ENCODE measurements around the gene CISD3.
"Not testable (repeated sequence)": the region's sequence is repeated elsewhere in the genome, so short reads cannot be mapped to it uniquely, and the experiment has no call there.

CISD3 gene

DNA sequence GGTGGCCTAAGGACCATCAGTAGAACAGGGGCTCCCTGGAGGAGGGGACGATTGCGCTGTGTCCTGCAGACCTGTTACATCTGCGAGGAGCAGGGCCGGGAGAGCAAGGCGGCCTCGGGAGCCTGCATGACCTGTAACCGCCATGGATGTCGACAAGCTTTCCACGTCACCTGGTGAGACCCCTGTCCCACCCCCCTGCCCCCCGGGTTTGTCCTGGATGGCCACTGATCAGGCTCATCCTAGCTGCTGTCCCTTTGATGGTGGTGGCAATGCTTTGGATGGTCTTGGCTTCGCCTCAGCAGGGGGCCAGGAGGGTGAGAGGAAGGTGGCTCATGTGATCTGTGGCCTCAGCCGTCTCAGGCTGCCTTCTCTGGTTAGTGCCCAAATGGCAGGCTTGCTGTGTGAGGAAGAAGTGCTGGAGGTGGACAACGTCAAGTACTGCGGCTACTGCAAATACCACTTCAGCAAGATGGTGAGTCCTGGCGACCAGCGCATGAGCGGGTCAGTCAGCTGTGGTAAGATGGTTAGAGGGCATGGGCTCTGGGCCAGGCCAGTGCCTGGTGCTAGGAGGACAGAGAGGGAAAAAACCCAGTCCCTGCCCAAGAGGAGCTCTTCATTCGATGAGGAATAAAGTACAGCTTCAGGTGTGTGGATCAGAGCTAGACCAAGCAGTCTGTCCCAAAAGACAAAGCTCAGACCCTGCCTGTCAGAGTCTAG is 20.9 kb upstream of the CISD3 start:
- no peak for DNase-seq

DNA sequence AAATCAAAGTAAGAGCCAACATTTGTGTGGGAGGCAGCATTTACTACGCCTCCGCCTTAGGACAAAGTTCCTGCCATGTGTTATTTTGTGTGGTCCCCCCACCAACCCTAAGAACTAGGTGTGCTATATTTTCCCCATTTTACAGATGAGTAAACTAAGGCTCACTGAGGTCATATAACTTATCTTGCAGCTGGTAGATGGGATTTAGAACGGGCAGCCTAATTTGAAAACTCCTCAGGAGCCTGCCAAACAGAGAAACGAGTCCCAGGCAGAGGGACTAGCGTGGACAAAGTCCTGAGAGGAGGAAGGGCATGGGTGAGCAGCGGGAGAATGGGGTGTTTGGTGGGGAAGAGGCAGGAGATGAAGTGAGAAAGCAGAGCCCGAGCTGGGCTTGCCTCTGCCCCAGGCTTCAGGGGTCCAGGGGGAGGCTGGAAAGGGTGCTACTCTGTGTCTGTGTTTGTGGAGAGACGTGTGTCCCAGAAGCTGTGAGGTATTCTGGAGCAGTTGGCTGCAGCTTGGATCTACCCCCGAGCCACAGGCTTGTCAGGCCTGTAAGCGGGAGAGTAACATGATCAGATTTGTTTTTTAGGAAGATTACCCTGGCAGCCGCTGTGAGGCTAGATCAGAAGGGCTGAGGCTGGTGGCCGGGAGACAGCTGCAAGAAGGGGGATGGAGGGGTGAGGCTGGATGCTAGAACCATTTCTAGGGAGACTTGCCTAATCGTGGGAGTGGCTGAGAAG is 20.1 kb upstream of the CISD3 start:
- DNase-seq, result no peak

DNA sequence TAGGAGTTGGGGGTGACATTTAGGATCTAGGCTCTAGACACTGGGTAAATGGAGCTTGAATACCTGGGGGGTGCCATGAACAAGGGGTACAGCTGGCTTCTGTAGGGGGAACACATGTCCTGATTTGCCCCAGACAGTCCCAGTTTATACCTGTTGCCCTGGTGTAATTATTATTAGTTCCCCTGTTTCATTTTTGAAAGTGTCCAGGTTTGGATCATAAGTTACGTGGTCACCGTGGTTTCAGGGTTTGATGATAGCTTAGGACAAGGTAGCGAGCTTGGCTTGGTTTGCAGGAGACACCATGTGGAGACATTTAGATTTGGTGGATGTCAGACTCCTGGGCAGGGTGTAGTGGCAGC is 19.6 kb upstream of the CISD3 start:
- DNase-seq, result no peak

DNA sequence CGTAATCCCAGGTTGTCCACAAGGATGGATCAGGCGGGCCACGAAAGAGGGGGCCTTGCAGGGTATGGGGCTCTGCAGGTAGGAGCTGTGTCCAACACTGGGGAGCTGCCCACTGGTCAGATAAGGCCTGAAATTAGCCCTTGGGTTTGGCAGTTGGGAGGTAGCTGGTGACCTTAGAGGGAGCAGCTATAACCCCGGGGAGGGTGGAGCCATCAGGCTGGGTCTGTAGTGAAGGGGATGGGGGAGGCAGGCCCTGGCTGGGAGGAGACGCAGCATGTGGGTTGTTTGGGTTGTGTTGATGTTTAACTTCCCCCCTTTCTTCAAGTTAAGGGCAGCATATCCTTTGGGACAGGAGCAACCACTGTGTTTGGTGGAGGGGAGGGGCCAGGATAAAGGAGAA is 19.2 kb upstream of the CISD3 start:
- no peak for DNase-seq

DNA sequence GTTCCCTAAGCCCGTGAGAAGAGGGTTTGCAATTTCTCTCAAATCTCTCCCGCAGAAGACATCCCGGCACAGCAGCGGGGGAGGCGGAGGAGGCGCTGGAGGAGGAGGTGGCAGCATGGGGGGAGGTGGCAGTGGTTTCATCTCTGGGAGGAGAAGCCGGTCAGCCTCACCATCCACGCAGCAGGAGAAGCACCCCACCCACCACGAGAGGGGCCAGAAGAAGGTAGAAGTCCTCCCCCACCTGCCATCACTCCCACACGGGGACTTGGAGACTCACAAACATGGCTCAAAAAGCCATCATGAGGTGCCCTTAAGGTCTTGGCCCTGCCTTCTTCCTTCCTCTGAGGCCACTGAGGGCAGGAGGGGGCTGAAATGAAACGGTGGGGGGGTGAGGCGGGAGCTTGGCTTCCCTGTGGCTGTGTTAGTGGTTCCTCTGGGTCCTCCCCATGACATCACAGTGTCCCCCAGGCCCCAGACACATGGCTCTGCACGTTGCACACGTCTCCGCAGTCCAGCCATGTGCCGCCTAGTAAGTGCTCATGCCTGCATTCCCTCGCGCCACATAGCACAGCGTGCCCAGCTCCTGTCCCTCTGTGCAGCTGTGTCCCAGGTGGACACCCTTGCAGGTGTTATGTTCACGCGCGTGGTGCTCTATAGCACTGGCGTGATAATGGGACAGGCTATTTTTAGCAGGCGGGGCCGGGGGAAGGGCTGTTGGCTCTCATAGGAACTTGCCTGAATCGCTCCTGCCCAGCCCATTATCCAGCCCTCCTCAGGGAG is 18.2 kb upstream of the CISD3 start:
- no peak for DNase-seq

DNA sequence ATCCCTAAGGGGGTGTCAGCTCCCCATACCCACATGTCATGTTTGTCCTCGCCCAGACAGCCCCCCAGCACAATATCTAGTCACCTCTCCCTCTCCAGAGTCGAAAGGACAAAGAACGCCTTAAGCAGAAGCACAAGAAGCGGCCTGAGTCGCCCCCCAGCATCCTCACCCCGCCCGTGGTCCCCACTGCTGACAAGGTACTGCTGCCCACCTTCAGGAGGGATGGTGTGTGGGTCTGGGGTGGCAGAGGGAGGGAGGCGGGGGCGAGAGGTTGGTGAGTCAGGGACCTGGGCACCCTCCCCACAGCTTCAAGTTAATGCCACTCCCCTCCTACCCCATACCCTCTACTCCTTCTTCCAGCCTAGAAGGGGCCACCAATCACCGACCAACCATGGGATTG is 17.5 kb upstream of the CISD3 start:
- no peak for DNase-seq

DNA sequence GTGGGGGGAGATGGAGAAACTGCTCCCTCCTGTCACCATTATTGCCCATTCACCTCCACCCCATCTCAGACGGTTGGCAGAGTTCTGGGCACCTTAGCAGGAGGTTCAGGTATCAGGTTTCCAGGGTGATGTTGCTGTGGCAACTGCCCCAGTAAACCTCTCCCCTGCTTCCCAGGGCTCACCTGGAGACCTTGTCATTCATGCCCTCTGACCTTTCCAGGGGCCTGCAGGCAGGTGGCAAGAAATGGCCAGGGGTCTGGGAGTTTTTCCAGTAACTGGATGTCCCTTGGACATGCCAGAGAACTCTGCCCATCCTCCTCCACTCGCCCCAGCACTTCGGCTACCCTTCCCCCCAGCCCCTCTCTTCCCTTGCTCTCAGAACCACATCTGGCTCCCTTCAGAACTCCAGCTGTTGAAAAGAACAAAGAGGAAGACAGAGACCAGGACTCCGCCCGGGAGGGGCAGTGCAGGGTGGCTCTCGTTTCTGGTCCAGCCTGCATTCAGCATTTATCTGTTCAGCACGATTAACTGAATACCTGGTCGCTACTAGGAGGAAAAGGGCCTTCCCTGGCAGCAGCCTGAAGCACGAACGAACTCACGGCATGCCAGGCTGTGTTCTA is 16.6 kb upstream of the CISD3 start:
- no peak for DNase-seq

DNA sequence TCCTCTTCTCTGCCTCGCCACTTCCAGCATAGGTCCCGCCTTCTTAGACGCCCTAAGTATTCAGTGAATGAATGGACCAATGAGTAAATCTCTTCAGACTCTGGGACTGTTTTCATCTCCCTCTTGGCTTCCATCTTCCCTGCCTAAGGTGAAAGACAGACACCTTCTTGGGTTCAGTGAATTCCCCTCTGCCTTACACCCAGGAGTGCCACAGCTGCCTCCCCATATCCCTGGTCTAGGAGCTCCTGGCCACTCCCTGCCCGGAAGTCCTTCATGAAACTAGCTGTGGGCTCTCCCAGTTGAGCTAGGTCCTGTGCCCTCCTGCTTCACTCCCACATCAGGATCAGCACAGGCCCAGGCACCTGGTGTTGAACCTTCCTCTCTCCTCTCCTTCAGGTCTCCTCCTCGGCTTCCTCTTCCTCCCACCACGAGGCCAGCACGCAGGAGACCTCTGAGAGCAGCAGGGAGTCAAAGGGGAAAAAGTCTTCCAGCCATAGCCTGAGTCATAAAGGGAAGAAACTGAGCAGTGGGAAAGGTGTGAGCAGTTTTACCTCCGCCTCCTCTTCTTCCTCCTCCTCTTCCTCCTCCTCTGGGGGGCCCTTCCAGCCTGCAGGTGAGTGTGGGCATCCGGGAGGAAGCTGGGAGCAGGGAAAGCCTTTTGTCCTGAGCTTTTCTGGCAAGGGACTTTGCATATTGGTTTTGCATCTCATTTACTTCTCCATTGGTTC is 14.8 kb upstream of the CISD3 start:
- no peak for DNase-seq

DNA sequence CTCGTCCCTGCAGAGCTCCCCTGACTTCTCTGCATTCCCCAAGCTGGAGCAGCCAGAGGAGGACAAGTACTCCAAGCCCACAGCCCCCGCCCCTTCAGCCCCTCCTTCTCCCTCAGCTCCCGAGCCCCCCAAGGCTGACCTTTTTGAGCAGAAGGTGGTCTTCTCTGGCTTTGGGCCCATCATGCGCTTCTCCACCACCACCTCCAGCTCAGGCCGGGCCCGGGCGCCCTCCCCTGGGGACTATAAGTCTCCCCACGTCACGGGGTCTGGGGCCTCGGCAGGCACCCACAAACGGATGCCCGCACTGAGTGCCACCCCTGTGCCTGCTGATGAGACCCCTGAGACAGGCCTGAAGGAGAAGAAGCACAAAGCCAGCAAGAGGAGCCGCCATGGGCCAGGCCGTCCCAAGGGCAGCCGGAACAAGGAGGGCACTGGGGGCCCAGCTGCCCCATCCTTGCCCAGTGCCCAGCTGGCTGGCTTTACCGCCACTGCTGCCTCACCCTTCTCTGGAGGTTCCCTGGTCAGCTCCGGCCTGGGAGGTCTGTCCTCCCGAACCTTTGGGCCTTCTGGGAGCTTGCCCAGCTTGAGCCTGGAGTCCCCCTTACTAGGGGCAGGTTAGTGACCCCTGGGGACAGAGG is 13.7 kb upstream of the CISD3 start:
- no peak for DNase-seq

DNA sequence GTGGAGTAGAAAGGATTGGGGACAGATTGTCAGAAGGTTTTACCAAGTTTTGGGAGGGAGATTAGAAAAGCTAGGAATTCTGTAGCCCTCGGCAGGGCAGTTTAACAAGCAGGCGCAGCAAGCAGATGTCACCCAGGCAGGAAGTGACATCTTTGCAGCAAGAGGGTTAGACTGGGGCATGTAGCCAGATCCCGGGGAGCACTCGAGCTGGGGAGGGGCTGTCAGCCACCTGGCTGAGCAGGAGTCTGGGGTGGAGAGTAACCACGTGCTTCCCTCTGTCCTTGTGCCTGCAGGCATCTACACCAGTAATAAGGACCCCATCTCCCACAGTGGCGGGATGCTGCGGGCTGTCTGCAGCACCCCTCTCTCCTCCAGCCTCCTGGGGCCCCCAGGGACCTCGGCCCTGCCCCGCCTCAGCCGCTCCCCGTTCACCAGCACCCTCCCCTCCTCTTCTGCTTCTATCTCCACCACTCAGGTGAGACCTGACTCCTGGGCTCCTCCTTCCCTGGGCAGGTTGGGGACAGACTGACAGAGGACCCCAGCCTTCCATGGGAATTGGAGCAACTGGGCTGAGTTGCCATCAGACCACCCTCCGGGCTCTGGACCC is 12.9 kb upstream of the CISD3 start:
- no peak for DNase-seq

DNA sequence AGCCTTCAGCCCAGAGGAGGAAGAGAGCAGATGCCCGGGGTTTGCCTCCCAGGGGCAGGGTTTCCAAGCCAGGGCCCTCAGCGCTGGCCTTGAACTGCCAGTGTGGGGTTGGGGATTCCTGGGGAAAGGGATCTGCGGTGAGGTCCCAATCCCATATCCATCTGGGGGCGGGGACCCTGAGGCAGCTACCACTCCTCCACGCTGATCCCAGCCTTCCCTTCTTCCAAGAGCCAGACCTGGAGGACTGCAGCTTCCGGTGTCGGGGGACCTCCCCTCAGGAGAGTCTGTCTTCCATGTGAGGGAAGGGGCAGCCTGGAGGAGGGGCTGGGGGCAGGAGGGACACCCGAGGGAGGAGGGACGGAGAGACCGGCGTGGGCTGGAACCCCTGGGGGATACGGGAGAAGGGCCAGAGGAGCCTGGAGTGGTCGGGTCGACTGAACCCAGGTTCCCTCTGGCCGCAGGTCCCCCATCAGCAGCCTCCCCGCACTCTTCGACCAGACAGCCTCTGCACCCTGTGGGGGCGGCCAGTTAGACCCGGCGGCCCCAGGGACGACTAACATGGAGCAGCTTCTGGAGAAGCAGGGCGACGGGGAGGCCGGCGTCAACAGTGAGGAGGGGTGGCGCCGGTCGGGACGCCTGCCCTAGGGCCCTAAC is 10.7 kb upstream of the CISD3 start:
- DNase-seq, result no peak

DNA sequence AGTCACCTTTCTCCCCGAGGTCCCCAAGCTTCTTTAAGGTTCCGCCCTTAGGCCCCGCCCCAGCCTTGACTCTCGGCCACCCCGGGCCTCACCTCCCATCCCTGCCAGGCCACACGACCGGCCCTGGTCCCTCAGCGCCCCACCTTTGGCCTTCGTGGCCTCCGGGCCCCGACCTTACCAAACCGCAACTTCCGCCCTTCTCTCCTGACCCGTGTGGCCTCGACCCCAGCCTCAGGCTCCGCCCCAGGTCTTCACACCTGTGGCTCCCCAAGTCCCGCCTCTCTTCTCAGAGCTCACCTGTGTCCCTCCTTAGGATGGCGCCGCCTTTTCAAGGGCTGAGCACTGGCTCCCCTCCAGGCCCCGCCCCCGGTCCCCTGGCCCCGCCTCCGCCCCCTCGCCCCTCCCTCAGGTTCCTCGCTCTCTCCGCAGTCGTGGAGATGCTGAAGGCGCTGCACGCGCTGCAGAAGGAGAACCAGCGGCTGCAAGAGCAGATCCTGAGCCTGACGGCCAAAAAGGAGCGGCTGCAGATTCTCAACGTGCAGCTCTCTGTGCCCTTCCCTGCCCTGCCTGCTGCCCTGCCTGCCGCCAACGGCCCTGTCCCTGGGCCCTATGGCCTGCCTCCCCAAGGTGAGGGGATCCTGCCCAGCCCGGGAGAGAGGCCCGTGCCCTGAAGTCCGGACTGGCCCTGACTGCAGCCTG is 10.0 kb upstream of the CISD3 start:
- DNase-seq, result no peak

DNA sequence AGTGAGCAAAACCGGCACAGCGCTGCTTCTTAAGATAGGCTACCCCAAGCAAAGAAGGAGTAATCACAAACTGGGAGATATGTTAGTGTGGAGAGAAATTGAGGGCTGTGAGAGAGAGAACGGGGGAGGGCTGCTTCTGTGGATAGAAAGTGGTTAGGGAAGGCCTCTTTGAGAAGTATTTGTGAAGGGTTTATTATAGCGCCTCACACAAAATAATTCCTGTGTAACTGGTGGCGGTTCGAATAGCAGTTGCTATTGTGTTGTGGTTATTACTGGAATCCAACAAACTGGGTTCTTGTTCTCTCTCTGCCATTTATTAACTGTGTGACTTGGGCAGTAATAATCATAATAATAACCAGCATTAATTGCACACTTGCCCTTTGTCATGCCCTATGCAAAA is 9.2 kb upstream of the CISD3 start:
- DNase-seq, result no peak

DNA sequence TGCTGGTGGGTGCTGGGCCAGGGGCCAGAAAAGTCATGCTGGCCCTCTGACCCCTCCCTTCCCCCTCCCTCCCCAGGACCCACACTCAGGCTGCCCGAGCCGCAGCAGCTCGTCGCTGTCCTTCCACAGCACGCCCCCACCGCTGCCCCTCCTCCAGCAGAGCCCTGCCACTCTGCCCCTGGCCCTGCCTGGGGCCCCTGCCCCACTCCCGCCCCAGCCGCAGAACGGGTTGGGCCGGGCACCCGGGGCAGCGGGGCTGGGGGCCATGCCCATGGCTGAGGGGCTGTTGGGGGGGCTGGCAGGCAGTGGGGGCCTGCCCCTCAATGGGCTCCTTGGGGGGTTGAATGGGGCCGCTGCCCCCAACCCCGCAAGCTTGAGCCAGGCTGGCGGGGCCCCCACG is 8.3 kb upstream of the CISD3 start:
- DNase-seq, result no peak

DNA sequence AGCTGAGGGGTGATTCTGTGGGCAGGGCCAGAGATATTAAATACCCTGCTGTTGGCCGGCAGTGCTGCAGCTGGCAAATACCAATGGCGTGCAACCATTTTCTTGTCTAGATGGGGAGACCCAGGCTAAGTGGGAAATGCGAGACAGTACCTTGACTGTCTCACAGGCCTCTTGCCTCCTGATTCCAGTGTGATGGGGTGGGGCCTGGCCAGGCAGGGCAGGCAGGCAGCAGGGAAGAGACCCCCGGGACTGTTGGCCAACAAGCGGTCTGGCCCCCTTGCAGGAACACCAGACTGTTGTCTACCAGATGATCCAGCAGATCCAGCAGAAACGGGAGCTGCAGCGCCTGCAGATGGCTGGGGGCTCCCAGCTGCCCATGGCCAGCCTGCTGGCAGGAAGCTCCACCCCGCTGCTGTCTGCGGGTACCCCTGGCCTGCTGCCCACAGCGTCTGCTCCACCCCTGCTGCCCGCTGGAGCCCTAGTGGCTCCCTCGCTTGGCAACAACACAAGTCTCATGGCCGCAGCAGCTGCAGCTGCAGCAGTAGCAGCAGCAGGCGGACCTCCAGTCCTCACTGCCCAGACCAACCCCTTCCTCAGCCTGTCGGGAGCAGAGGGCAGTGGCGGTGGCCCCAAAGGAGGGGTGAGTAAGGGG is 5.7 kb upstream of the CISD3 start:
- no peak for DNase-seq

DNA sequence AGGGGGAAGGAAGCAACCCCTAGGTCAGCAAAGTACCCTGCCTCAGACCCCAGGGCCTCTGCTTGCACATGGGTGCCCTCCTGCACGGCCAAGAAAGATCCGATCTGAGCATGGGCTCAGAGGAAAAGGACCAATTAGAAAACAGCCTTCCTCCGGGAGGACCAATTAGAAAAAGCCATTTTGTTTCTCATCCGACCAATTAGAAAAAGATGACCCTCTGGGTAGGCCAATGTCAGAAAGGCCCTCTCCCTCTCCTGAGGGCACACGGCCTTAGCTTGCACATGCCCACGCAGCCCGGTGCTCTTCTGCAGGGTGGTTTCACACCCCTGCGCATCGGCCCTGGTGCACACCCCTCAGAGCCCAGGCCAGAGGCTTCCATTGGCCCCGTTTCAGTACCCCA is 5.1 kb upstream of the CISD3 start:
- DNase-seq, result no peak

DNA sequence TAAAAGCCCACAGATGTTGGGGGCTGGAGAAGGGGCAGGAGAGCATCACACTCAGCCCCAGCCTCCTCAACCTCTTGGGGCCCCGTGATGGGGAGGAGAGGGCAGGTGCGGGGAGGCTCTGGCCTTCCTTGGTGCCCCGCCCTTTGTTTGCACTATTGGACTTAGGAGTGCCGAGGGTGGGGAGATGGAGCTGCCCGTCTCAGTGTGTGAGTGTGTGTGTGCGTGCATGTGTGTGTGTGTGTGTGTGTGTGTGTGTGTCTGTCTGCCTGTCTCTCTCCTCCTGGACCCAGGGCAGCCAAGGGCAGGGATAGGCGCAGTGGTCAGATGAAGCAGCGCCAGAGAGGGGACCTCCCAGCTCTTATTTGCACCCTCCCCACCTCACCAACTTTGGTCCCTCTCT is 4.0 kb upstream of the CISD3 start:
- not testable (repeated sequence) for DNase-seq

DNA sequence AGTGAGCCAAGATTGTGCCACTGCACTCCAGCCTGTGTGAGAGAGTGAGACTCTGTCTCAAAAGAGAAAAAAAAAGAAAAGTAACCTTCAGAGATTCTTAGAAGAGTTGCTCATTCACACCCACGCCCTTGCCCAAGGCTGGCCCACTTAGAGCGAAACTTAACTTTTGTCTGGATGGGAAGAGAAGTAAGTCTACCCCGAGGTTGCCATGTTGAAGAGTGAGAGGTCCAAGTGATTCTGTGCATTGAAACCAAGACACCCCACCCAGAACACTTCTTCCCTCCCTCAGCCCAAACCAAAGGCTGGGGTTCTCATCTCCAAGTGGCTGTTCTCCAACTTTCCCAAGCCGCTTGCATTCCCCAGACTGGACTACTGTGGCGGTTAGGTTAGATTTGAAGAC is 2.4 kb upstream of the CISD3 start:
- peak; percentile 78 for DNase-seq

DNA sequence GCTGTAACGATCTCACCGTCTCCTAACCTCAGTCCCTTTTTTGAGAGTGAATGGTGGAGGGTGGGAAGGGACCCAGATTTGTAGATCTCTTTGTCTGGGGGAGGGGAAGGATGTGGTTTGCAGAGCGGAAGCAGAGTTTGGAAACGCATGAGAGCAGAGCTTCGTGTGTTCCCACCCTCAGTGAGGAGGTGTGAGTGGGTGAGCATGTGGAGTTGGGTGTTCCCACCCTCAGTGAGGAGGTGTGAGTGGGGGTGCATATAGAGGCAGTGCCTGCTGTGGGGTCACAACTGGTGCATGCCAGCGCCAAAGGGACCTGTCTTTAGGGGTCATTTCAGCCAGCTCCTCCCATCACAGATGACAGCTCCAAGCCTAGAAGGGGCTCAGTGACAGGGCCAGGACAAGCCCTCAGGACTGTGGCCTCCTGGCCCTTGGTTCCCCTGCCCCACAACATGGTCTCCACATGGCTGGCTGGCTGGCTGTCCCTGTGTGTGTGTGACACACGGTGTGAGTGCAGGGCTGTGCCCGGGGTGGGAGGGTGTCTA is 1.8 kb upstream of the CISD3 start:
- DNase-seq, result peak; percentile 39

DNA sequence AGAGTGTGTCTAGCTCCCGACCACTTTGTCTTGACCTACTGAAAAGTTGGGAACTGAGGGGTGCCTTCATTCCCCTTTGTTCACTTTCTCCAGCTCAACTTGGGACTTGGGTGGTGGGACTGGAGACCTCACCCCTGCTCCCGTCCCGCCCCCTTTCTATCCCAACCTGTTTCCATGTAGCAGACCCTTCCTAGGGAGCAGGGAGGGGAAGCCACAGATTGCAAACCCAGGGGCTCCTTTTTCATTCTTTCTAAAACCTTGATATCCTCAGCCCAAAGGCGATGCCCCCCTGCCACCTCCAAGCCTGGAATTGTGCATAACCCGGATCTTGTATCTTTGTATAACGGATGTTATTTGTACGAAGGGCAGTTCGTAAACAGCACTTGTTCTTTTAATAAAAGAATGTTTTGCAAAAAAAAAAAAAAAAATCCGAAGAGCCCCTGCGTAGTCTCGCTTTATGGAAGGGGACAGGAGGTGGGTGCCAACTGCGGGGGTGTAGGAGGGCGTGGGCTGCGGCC is 714 bp upstream of the CISD3 start:
- no peak for DNase-seq
